Gastrocnemius medialis (tissue), 4 donors: ENCODE measurements around the gene YAP1.

Source experiments
- CTCF ChIP-seq, 5 experiments: fragments of 450-650 bp in 3 of 5; fragments of 200-600 bp in 2 of 5; sonication (generic) in 2 of 5; IDR thresholded peaks in 4 of 5; conservative IDR thresholded peaks in 1 of 5; 1 replicate in 4 of 5; 2 replicates in 1 of 5; pipeline ENCODE4 v1.5.1; 2016 to 2019; ENCODE audit warnings: antibody characterized with exemption in 5 of 5, mild to moderate bottlenecking in 3 of 5, moderate library complexity in 3 of 5
- POLR2A ChIP-seq, 2 donors: fragments of 450-650 bp; IDR thresholded peaks; one replicate each; pipeline ENCODE4 v1.6.1; 2017; ENCODE audit warnings: antibody characterized with exemption in 2 of 2, mild to moderate bottlenecking in 2 of 2, moderate library complexity in 2 of 2

- TF ChIP-seq CTCF (IDR thresholded peaks at IDR 0.05 in 4 of 5, conservative IDR thresholded peaks at IDR 0.05 in 1 of 5) (no peak), POLR2A (IDR thresholded peaks at IDR 0.05) (no peak)
Observed at GRCh38 chr11:102070766-102071165, 39.5 kb upstream of the YAP1 start.
